ENCODE measurements around the gene MTG2.

MTG2 gene

GRCh38 chr20:62236766-62237513 lies 54.1 kb downstream of the MTG2 start:
- no peak for DNase-seq

- no peak for DNase-seq
Observed at GRCh38 chr20:62237514-62237800, 54.6 kb downstream of the MTG2 start.

DNA sequence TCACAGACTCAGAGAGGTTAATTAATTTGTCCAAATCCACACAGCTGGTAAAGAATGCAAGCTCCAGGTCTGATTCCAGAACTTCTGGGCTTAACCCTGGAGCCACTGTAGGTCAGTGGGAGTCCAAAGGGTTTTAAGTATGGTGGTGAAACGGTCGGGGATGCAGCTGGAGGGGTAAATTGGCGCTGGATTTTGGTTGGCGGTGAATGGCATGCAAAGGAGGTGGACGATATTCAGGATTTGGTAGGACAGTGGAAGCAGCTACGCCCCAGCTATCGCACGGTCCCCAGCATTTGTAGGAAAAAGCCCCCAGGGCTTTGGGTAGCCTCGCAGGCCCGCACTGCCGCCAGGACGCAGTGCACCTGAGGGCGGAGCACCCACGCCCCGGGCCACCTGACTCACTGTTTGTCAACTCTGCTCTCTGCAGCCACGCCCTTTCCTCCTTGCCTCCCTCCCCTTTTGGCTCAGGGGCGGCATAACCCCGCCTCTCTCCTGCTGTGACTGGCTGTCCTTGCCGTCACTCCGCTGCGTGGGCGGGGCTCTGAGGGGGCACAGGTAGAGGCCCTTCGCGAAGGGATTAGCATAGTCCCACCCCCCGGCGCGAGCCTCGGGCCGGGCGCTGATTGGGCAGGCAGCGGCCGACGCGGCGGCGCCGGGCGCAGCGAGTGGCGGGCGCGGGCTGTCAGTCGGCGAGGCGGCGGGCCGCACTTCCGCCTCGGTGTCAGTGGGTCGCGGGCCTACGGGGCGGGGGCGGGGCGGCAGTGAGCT lies 55.2 kb downstream of the MTG2 start, which contains the start of gene OSBPL2:
TSS of gene OSBPL2 (plus strand) at position 721 of the 768 bp plus-strand sequence. CDS start 17,664 bp downstream, outside the sequence.
- DNase-seq: peak; percentile 100

DNA sequence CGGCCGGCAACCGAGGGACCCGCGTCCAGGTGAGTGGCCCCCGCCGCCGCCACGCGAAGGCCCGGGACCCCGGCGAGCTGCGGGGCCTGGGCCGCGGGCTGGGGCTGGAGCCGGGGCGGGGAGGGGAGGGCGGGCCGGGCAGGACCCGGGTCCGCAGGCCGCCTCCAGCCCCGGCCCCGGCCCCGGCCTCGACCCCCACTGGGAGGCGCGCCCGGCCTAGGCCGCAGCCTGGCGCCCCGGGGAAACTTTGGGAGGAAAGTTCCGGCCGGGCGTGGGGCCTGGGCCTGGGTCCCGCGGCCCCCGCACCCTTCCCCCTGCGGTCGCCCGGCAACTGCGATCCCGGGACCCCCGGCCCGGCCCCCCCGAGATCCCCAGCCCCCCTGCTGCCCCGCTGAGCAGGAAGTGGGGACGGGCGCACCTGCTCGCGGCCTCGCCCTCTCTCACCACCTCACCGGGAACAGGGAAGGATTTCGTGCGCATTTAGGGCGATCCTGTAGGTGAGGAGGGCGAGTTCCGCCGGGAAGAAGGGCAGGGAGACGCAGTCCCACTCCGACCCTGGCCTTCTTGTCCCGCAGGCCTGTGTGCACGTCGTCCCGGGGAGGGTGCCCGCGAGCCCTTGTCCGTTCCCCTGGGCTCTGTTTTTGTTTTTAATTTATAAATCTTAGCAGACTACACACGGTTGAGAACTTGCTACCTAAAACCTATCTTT lies 55.9 kb downstream of the MTG2 start:
- no peak for DNase-seq

DNA sequence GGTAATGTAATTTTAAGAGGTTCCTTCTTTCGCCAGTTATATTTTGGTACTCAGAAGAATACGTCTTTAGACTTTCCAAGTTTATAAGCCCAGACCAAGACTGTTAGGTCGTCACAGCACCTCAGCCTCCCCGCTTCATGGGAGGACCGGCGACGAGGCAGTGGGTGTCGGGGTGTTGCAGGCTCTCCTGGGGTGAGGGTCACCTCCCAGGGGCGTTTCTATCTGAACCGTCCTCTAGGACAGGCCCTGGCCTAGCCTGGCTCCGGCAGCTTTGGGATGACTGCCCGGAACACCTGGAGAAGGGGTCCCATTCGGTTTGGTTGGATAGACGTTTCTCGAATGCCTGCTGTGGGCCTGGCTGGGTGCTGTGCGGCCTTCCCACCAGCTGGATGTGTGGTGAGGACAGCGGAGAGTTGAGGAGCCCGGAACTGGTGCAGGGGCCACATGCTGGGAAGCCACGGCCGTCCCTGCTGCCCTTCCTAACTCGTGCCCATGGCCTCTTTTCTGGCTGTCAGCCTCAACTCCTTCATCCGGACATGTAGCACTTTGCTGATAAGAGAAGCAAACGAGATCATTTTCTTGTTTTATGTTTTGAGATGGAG lies 56.6 kb downstream of the MTG2 start:
- no peak for DNase-seq

DNA sequence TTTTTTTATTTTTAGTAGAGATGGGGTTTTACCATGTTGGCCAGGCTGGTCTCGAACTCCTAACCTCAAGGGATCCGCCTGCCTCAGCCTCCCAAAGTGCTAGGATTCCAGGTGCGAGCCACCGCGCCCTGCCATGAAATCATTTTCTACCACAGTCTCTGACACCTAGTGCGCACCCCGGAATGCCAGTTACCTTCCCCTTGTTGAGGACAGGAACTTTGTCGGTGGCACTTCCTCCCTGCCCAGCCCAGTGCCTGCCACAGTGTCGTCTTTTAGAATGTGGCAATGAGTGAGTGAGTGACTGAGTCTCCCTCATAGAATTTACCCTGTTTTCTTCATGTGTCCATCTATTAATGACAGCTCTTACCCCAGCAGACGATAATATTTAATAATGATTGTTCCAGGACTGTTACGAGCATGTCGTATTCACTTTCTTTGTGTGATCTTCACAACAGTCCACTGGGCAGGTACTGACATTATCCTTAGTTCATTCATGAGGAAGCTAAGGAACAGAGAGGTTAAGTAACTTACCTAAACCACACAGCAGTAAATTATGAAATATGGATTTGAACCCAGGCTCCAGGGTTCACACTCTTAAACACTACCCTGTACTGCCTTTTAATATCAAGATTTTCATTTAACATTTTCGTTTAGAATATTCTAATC lies 57.3 kb downstream of the MTG2 start:
- no peak for DNase-seq

GRCh38 chr20:62241506-62241905 lies 58.7 kb downstream of the MTG2 start:
- no peak for DNase-seq

DNA sequence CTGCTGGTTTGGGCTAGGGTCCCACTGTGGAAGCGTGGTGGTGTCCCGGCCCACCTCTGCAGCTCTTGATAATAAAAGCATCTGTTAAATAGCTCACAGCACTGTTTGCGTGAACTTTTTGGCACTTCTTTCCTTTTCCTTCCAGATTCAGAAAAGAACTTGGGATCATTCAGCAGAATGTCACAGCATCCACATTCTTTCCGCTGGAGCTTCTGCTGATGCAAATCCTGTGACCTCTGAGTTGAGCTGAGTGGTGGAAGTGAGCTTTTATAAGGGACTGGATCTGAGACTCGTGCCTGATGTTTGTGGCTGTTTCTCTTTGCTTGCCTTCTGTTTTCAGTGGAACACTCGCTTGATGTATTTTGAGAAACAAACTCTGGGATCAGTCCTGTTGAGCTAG lies 59.3 kb downstream of the MTG2 start:
- no peak for DNase-seq

GRCh38 chr20:62243106-62243505 lies 60.3 kb downstream of the MTG2 start:
- no peak for DNase-seq

DNA sequence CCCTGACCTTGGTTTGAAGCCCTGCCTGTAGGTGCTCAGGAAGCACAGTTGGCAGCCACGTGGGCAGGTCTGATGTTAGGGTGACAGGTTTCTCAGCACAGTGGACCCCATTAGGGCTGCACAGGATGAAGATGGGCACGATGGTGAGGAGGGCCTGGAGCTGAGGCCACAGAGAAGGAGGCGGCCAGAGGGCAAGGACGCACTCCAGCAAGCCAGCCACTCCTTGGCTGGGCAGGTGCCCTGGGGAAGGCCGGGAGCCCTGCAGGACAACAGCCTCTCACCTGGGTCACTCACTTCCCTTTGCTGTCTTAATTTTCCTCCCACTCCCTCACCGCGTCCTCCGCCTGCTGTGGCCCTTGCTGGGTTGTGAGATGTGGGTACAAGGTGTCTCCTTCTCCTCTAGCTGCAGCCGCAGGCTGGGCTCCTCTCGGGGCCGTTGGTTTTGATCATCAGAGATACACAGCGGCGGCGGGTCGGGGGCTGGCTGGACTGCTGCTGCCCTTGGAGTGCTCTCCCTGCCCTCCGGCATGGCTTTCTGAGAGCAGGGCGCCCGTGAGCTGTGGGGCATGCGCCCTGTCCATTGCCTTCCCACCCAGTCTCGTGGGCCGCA lies 61.2 kb downstream of the MTG2 start:
- no peak for DNase-seq

DNA sequence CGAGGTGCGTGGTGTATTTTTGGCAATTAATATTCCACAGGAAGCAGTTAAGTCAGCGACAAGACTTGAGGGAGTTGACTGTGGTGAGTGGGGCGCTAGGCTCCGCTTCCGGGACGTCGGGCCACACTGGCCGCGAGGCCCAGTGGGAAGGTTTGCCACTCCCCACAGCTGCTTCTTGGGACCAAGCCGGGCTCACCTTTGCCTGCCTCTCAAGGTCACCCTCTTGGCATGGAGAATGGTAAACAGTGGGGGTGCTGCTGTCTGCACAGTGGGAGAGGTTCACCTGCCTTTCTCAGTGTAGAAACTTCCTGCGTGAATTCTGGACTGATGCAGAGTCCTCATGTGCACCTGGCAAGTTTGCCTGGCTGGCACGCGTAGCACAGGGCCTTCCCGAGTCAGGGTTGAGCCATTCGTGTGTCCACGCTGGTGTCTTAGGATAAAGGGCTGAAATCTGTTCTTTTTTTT lies 61.8 kb downstream of the MTG2 start:
- DNase-seq: no peak

GRCh38 chr20:62245911-62246280 lies 63.1 kb downstream of the MTG2 start:
- no peak for DNase-seq

- DNase-seq: no peak
Observed at GRCh38 chr20:62246431-62246830, 63.6 kb downstream of the MTG2 start.

DNA sequence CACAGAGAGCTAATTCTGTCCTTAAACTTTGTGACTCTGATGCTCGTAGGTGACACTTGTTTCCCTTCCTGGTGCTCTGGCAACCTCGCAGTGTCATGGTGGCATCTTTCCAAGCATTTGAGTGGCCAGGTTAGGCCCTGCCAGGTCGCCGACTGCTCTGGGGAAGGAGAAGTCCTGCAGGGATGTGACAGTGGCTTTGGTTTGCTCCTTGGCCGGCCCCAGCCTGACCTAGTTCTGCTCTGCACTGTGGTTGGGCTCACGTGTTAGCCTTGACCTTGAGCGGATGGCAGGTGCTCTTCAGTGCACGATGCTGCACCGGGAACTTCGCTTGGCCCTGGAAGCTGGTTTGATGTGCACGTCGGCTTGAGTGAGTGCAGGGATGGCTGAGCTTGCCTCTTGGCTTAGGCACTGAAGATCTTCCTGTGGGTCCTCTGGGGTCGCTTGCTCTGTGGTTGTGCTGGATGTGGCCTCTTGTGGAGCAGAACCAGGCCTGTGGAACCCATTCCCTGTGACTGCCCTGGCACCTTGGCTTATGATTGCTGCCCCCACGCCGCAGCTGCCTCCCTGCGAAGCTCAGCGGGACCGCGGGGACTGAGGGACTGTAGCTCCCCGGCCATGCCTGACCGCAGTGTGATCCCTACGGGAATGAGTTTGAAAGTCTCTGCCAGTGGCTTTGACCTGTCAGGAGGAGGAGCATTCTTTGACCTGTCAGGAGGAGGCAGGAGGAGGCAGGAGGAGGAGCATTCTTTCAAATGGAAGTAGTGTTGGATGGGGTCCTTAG lies 64.2 kb downstream of the MTG2 start:
- no peak for DNase-seq

- no peak for DNase-seq
Observed at GRCh38 chr20:62248890-62249560, 66.2 kb downstream of the MTG2 start.

DNA sequence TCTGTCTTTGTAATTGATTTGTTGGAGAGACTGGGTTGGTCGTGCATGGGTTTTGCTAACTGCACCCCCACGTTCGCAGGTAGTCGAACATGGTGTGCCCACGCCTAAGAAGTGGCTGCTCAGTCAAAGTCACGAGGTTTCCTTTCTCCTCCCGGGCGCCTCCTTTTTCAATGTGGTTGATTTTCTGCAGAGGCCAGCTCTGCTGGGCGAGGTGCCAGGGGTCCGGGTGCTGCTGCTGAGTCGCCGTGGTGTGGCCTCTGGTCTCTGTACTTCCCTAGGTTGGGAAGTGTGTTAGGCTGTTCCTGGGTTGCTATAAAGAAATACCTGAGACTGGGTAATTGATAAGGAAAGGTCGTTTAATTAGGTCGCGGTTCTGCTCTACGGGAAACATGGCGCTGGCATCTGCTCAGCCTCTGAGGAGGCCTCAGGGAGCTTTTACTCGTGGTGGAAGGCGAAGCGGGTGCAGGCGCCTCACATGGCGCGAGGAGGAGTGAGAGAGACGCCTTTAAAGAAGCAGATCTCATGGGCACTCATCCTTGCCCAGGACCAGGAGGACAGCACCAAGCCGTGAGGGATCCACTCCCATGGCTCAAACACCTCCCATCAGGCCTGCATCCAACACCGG lies 69.6 kb downstream of the MTG2 start:
- DNase-seq: no peak

All from stimulated activated CD8-positive, alpha-beta memory T cell treated with anti-CD3 and anti-CD28 coated beads, Interleukin-4, amount 100 ng/mL, for 48 hours (primary cell).